NCI-H510A (cell line): ENCODE data around the gene HTR3C.

Source experiments
- DNase-seq: peaks from one replicate; lab custom pipeline; 2025; lab: John Stamatoyannopoulos, UW

Gene HTR3C

GRCh38 chr3:184085389-184085852 lies 32.6 kb downstream of the HTR3C start:
- no peak for DNase-seq

- DNase-seq = no peak
Measured at GRCh38 chr3:184092199-184092598, 39.4 kb downstream of the HTR3C start.

- DNase-seq = no peak
Measured at GRCh38 chr3:184096811-184097383, 44.0 kb downstream of the HTR3C start, which contains the start of gene HTR3E. TSS of gene HTR3E (plus strand) at chr3:184097064. CDS start at chr3:184097530, 466 bp downstream.

- DNase-seq = no peak
Measured at GRCh38 chr3:184097556-184097955, 44.7 kb downstream of the HTR3C start.

GRCh38 chr3:184099806-184100686 lies 47.2 kb downstream of the HTR3C start:
- DNase-seq = no peak
